NCI-H2227 treated with DMSO at 0.1 percent for 48 hours (cell line): ENCODE data around the gene KNOP1.
"Not testable (repeated sequence)": the region's sequence is repeated elsewhere in the genome, so short reads cannot be mapped to it uniquely, and the experiment has no call there.

Experiments
- DNase-seq: peaks from one replicate; lab custom pipeline; 2025; lab: John Stamatoyannopoulos, UW

KNOP1 gene

DNA sequence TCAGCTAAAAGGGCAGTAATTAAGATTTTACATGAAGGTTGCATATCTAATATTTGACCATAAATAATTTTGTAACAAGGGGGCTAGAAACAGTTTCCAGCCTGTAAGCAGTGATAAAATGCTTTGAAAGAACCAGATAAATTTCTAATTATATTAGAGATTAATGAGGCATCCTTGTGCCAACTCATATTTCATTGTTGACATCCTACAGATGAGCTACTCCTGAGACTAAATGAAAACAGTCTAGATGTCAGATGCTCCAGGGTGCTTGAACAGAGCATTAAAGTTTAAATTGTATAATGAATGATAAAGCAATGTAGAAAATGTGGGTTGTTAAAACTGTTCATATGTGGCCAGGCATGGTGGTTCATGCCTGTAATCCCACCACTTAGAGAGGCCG is 23.3 kb upstream of the KNOP1 start:
- DNase-seq = no peak

DNA sequence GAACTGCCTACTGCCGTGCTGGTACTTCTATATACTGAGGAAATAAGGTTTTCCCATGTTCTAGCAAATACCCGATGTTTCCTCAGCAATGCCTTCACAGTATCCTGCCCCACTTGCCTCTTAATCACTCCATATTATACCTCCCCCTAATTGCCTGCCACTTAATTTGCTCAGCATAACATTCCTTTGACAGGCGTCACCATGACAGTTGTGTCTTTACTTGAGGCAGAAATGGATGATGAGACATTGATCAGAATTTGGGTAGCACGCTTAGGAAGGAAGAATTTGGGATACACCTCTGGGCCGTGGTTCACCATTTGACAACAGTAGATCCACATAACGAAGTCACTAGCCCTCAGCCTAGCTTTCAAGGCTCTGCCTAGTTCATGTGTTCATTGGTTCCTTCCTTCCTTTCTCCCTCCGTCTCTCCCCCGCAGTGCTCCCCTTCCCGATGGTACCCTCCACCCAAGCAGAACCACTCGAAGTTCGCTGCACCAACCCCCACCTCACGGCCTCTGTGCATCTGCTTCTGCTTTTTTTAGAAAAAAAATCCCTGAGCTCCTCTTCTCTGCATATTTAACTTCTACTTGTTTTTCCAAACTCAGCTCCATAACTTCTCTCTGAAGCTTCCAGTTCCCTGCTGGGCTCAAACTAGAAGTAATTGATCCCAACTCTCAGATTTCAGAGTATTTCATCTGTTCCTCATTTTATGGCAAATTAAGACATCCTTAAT is 19.4 kb upstream of the KNOP1 start:
- no peak for DNase-seq

DNA sequence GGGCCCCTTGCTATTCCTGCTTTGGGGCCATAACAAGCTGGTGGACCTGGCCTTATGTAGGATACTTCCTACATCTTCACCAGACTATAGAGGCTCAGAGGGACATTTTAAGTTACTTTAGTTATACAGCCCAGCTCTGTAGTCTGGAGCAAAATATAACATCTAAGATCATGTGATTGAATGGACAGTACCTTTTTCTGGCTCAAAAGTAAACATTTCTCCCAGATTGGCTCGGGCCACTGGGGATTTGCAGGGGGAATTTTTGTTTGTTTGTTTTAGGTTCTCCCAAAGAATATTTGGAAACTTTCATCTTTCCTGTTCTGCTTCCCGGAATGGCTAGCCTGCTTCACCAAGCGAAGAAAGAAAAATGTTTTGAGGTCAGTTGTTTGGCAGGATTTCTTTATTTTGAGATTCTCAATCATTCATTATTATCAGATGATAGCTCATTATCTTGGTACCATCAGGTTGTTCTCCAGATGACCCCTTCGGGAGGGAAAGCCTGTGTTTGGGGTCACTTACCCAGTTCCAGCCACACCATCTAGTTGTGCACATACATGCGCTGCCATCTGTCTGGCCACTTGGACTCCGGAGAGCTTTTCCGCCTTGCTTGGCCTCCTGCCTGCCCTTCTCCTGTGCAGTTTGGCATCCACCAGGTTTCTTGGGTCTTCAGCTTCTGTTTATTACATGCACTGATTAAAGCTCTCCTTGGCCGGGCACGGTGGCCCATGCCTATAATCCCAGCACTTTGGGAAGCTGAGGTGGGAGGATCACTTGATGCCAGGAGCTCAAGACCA is 17.2 kb upstream of the KNOP1 start:
- DNase-seq = no peak

DNA sequence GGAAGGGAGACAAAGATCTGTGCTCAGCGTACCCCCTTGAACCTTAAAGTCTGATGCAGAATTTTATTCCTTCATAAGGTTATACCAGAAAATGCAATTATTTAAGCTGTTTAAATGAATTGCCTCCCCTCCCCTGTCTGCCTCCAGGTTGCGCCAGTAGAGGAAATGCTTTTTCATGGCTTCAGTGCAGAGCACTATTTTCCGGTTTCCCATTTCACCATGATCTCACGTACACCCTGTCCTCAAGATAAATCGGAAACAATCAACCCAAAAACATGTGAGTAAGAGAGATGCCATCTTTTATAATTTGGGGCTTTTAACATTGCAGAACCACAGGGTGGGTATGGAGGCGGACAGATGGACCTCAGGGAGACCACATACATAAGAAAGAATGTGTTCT is 15.5 kb upstream of the KNOP1 start:
- DNase-seq = no peak

DNA sequence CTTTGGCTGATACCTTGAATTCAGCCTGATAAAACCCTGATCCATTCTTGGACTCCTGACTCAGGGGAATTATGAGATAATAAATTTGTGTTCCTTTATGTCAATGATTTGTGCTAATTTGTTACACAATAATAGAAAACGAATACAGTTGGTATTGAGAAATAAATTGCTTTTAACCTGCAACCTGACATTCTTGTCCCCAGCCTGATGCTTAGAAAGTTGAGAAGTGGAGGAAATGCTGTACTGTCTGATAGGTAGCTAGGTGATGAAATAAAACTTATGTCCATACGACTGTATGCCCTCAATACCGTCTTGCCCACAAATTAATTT is 10.6 kb upstream of the KNOP1 start:
- no peak for DNase-seq

DNA sequence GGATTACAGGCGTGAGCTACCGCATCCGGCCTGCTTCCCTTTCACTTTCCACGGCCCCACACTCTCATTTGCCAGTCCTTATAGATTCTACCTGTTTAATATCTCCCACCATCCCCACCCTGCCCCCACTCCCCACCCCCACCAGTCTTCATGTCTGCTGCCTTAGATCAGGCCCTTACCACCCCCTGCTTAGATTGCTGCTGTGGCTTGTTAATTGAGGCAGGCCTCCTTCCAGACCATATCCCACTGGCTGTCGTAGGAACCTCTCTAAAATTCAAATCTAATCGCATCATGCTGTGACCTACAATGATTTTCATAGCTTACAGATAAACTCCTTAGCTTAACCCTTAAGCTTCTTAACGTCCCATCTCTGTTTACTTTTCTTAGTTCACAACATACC is 5.0 kb upstream of the KNOP1 start:
- no peak for DNase-seq

DNA sequence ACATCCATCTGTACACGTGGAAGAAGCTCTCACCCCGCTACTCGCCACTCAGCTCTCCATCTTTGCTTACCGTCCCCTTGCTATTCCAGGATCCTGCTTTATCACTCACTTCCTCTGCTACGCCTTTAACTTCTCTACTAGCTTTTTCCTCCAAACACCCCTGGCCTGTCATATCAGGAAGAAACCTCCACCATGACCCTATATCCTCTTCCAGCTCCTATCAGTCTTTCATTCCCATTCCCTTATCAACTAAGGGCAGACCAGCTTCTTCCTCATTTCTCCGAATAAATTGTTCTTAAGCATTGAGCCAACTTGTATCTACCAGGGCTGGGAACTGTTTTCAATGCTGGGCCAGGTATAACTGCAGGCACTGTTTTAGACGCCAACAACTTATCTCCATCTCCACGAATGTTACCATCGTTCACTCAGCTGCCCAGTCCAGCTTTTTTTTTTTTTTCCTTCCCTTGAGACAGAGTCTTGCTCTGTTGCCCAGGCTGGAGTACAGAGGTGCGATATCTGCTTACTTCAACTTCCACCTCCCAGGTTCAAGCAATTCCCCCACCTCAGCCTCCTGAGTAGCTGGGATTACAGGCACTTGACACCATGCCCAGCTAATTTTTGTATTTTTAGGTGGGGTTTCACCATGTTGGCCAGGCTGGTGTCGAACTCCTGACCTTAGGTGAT is 4.4 kb upstream of the KNOP1 start:
- DNase-seq = no peak

GRCh38 chr16:19718624-19718965 is 568 bp upstream of the KNOP1 start:
- DNase-seq = peak; percentile 66

DNA sequence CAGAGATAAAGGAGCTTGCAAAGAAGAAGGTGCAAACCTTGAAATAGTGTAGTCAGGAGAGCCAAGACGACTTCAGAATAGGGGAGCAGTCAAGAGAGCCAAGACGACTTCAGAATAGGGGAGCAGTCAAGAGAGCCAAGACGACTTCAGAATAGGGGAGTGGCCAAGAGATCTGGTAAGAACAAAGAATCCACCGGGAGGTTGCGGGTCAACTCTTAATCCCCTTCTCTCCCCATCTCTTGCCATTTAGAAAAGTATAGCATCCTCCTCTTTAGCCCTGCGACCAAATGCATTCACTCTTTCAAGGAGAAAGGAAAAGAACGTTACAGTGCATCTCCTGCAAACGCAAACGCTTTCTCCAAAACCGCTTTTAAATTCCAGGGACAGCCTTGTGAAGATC is 713 bp downstream of the KNOP1 start:
- DNase-seq = no peak

GRCh38 chr16:19716728-19717127 is 1.3 kb downstream of the KNOP1 start:
- not testable (repeated sequence) for DNase-seq

DNA sequence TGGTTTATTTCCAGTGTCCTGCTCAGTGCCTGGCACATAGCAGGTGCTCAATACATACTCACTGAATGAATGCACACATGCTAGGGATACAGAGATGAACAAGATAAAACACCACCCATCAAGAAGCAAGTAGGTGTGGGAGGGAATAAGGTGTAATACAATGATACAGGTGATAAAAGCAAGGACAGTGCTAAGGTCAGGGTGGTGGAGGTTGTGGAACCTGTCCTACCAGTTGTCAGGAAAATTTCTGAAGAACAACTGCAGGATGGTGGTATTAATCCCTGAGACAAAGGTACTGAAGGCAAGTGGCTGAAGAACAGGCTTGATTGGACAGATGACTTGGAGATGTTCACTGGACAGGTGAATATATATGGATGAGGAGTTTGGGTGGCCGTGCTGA is 1.8 kb downstream of the KNOP1 start:
- DNase-seq = no peak

- no peak for DNase-seq
Observed at GRCh38 chr16:19715566-19715965, 2.5 kb downstream of the KNOP1 start.

DNA sequence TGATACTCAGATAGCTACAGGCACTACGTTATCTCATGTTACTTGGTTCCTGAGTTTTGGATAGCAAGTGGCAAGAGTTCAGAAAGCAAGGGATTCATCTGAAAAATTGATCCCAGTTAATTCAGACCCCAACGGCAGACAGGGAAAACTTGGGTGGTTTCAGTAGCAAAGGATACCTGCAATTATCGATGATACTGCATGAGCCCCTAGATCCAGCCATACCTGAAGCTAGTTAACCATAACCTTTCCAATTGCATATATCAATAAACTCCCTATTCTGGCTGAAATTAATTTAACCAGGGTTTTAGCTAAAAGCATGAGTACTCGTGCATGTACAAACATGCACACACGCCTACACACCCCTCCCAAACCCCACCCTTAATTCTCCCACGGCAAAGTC is 4.3 kb downstream of the KNOP1 start:
- DNase-seq = no peak

DNA sequence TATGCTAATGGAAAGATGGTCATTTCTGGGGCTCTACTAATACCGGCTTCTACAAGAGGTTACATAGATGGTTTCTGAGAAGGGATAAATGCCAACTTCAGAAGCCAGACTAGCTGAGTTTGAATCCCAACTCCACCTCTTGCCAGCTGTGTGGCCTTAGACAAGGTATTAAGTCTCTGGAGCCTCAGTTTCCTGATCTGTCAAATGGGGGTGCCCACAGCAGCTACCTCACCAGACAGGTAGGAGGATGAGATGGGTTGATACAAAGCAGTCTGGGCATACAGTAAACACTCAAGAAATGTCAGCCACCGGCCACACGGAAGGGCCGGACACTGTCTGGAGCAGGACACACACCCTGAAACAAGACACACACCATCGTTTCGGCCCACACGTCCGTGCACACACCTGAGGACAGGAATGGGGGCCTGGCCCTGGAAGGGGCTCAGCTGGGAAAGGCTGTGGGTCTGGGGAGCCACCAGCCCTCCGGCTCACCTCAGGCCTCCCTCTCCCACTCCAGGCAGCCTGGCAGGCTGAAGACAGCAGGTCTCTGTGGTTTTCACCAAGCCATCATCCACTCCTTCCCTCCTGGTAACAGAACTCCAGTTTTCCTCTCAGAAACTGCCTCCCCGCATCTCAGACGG is 5.5 kb downstream of the KNOP1 start:
- DNase-seq = no peak

DNA sequence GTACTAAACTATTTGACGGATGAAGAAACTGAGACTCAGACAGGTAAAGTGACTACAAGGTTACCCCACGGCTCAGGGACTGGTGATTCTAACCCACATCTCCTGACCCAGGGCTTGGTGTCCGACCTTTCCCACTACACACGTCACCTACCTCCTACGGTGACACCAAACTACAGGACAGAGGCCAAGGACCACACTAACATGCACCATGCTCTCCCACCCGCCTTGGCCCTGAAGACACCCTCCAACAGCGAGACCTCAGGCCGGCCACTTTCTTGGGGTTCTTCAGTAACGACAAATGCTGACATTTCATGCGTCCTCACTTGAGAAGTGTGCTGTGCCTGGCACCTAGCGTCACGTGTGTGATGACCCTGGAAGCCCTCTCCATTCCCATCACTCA is 6.4 kb downstream of the KNOP1 start:
- no peak for DNase-seq

DNA sequence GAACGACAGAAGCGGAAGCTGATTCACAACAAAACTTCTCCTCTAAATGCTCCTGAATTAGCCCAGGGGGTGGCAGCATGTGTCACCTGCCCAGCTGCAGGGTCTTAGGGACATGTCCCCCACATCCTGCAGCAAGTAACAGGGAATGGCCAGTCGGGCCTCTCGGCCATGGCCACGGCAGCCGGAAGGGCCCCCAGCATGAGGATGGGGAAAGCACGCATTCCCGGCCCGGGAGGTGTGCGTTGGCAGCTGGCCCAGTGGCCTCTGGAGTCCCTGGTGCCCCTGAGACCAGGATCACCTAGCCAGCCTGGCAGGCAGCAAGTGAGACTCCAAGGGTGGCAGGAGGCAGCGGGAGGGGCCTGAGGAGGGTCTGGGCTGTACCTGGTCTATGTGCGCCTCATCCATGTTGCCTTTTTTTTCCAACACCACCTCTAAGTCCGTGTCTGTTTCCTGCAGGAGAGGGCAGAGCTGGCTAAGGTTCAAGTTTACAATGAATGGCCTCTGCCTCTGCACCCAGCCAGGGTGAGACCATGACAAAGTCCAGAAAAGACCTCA is 7.0 kb downstream of the KNOP1 start:
- DNase-seq = no peak

DNA sequence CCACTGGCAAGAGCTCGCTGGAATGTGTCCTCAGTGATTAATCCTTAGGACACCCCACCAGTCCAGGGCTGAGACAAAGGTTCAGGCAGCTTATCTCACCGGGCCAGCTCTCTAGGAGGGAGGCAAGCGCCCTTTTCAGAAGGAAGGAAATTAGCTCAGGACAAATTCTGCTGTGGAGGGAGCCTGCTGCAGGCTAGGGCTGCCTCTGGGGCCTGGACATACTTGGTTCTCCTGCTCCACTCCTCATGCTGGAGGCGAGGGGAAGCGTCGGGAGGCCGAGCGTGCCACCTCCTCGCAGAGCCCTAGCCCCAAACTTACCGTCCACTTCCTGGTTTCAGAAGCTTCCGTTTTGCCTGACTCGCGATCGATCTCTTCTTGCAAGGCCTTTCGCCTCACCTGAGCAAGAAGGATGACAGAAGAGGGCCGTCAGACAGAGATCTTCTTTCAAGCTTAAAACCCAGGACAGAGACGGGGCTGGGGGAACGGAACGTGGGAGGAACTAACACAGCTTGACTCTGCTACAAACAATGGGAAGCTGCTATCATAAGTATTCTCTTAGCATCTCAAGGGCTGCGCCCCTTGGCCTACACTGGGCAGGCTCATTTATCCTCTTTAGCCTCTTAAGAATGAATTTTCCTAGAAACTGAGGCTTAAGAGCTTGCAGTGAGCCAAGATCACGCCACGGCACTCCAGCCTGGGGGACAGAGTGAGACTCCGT is 7.7 kb downstream of the KNOP1 start:
- DNase-seq = no peak

DNA sequence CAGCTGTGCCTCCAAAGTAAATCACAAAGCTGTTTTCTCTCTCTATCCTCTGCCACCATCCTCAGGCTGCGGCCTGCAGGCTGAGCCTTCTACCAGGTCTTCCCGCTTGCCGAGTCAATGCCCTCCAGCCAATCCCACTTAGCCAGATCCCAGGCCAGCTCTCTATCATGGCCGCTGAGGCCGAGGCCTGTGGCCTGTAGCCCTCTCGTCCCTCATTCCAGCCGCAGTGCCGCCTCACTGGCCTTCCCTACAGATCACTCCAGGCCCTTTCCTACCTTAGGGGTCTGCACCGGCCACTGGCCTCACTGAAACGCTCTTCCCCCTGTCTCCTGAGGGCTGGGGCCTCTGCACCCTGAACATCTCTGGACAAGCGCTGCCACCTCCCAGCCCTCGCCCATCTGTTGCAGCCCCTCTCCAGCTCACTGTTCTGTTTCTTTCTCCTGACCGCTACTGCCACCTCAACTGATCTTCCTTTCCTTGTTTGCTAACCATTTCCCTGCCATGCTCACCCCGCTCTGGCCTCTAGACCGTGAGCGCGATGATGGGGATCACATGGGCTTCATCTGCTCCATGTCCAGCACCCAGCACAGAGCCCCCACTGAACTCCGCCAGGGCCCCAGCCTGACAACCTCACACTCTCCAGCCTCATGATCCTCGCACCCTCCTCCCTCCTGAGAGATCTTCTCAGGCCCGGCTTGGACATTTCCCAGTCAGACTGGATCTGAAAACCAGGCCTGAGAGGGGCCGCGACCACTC is 8.5 kb downstream of the KNOP1 start:
- no peak for DNase-seq

DNA sequence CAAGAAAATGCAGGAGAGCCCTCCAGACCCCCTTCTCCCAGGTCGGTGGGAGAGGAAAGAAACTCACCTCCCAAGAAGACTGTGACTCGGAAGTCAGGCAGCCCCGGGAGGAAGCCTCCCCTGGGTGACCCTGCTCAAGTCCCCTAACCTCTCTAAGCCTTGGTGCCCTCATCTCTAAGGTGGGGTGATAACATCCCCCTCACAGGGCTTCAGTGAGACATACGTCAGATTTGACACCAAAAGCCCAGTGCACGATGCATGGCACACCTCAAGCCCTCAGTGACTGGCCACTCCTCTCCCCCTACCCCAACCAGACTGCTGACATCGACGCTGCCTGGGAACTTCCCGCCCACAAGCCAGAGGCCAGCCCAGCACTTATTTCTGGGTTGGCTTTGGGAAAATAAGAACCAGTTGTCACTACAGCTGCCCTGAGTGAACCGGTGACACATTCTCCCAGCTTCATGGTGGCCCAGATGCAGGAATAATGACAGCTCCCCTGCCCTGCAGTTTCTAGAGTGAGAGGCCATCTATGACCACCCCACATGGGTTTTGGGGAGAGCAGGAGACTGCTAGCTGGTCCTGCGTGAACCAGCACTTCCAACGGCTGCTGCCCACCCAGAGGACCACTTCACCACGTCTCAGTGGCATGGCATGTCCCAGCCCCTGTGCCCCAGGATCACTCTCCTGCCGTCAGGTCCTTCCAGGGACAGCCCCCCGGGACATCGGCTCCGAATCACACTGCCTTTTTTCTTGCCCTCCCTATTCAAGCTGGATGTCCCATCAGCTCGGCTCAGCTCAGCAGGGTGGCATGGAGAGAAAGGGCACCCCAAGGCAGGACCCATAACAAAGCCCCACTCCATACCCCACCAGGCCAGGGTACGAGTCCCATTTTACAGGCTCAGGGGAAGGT is 9.5 kb downstream of the KNOP1 start:
- DNase-seq = no peak
